HL-60/S4 (cell line): ENCODE results near the gene ZNF581.

ENCODE experiments used
- in situ Hi-C: fragments of 300-500 bp; cut with MboI; formaldehyde crosslinking; loops from 2 replicates; pipeline ENCODE4 v1.14.3; 2022; ENCODE audit warnings: low sequenced_read_pairs

ZNF581 gene

DNA sequence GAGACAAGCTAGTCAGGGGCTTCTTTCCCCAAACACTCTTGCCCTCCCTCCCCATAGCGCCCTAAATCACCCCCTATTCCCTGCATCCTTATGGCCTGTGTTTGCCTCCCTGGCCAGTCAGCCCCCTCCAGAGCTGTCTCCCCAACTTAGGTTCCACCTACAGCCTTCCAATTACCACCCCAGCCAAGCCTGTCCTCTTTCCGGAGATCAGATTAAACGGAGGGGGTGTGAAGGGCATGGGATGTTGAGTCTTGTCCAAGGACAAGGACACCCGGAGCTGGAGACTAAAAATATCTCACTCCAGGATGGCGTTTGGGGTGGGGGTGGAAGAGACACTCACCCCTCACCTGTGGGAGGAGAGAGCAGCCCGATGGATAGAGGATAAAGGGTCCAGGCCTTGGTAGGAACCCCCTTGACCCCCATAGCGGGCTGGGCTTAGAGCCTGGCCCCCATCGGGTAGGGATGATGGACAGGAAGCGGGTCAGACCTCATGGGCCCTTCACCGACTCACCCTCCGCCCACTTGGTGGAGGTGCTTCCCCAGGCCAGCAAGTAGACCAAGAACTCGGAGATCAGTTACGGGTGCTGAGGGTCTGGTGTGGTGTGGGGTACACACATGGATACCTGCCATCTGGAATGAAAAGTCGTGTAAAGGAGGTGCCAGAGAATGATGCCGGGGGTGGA is 32.0 kb upstream of the ZNF581 start:
- in situ Hi-C loops: no loop called here

GRCh38 chr19:55611983-55612645 is 31.3 kb upstream of the ZNF581 start:
- in situ Hi-C loops: no loop called here

DNA sequence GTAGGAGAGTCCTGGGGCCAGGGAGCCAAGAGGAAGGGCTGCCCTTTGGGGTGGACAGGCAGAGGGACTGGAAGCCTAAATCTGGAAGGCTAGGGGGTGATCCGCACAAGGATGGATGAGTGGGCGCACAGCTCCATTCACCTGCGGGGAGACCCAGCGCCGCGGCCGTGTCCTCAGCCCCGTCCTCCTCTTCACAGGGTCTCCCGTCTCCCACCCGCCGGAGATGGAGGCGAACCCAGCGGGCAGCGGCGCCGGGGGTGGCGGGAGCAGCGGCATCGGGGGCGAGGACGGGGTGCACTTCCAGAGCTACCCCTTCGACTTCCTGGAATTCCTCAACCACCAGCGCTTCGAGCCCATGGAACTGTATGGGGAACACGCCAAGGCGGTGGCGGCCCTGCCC is 30.1 kb upstream of the ZNF581 start:
- in situ Hi-C loops: no loop called here

GRCh38 chr19:55613930-55614710 is 29.3 kb upstream of the ZNF581 start:
- in situ Hi-C loops: no loop called here

GRCh38 chr19:55614711-55615542 is 28.5 kb upstream of the ZNF581 start:
- in situ Hi-C loops: no loop called here

DNA sequence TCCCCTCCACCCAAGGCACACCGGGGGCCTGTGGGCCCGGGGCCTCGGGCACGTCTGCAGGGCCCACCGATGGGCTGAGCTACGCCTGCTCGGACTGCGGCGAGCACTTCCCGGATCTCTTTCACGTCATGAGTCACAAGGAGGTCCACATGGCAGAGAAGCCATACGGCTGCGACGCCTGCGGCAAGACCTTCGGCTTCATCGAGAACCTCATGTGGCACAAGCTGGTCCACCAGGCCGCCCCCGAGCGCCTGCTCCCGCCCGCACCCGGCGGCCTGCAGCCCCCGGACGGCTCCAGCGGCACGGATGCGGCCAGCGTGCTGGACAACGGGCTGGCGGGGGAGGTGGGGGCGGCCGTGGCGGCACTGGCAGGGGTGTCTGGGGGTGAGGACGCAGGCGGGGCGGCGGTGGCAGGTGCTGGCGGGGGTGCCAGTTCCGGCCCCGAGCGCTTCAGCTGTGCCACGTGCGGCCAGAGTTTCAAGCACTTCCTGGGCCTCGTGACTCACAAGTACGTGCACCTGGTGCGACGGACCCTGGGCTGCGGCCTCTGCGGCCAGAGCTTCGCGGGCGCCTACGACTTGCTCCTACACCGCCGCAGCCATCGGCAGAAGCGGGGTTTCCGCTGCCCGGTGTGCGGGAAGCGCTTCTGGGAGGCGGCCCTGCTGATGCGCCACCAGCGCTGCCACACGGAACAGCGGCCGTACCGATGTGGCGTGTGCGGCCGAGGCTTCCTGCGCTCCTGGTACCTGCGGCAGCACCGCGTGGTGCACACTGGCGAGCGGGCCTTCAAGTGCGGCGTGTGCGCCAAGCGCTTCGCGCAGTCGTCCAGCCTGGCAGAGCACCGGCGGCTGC is 27.7 kb upstream of the ZNF581 start:
- in situ Hi-C loops: no loop called here

DNA sequence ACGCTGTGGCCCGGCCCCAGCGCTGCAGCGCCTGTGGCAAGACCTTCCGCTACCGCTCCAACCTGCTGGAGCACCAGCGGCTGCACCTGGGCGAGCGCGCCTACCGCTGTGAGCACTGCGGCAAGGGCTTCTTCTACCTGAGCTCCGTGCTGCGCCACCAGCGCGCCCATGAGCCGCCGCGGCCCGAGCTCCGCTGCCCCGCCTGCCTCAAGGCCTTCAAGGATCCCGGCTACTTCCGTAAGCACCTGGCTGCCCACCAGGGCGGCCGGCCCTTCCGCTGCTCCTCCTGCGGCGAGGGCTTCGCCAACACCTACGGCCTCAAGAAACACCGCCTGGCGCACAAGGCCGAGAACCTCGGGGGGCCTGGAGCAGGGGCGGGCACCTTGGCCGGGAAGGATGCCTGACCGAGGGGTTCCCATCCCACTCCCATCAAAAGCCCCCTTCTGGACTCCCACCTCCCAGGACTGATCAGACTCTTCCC is 27.0 kb upstream of the ZNF581 start:
- in situ Hi-C loops: no loop called here

- in situ Hi-C loops: no loop called here
Measured at GRCh38 chr19:55617426-55617825, 26.0 kb upstream of the ZNF581 start.

DNA sequence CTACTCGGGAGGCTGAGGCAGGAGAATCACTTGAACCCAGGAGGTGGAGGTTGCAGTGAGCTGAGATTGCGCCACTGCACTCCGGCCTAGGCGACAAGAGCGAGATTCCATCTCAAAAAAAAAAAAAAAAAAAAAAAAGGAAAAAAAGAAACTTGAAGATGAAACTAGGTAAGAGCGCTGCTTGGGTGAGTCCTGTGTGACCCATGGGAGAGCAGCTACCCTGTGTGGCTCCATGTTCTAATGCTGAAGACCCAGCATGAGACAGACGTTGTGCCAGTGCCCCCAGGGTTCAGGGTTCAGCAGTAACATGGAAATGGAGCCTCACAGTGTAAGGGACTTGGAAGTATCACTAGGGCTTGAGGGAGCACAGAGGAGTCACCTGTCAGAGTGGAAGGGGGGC is 25.0 kb upstream of the ZNF581 start:
- in situ Hi-C loops: no loop called here

DNA sequence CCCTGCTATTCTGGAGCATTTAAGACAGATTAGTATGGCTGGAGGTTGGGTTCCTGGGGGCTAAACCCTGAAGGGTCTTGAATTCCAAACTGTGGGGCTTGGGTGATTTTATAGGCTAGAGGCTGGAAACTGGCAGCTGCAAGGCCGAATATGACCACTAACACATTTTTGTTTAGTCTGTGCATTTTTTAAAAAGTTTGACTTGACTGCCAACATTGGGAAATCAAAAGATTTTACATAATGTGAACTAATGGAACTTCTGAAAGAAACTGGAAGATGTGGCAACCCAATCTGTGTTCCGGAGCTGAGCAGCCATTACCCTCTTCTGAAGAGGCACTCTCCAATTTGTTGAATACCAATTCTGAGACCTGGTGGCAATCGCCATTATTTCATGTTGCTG is 24.2 kb upstream of the ZNF581 start:
- in situ Hi-C loops: no loop called here

DNA sequence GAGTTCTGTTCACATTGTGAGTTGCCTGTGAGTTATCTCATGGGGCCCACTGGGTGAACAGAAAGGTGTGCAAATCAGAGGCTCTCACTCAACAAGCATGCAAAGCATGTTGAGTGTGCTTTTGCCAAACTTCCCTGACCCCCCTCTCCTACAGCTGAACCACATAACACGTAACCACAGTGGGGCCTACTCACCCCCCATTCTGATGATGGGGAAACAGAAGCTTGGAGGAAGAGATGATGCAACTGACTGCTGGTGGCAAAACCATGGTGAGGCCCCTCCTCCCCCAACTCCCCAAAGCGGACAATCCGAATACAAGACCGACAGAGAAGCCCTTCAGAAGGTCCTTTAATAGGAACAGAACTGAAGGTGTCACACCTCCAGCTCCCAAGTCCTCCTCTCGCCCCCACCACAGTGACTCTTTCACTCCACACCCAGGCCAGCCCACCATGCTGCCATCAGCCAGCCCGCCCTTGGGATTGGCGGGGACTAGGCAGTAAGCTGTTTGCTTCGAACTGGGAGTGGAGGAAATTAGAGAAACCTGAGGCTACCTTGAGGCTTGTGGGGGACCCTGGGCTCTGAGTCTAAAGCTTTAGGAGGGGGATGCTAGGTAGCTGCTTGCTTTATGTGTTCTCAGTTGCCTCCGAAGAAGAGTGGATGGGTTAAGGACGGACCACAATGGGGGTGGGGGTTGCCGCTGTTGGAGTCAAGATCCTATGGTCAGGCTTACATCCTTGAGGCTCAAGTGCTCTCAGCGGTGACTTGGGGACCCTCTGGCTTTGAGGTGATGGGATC is 22.8 kb upstream of the ZNF581 start:
- in situ Hi-C loops: no loop called here

- in situ Hi-C loops: no loop called here
Measured at GRCh38 chr19:55621205-55621672, 22.2 kb upstream of the ZNF581 start.

- in situ Hi-C loops: no loop called here
Measured at GRCh38 chr19:55621673-55622231, 21.7 kb upstream of the ZNF581 start.

DNA sequence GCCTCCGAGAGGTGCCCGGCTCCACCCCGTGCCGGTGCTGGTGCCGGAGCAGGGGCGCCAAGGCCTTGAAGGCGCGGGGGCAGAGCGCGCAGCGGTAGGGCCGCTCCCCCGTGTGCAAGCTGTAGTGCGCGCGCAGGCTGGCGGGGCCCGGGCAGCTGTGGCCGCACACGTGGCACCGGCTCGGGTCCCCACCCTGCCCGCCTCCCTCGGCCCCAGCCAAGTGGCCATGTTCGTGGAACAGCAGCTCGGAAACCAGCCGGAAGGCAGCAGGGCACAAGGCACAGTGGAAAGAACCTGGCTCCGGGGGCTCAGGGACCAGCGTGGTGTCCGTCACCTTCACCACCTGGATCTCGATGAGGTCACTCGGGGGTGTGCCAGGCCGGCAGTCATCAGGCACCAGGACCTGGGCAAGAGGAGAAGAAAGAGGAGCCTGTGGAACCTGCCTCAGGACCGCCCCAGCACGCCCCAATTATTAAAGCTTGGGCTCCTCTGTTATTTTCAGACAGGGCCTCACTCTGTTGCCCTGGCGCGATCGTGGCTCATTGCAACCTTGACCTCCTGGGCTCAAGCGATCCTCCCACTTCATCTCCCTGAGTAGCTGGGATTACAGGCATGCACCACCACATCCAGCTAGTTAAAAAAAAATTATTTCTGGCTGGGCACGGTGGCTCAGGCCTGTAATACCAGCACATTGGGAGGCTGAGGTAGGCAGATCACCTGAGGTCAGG is 21.0 kb upstream of the ZNF581 start:
- in situ Hi-C loops: no loop called here

- in situ Hi-C loops: no loop called here
Measured at GRCh38 chr19:55623130-55623529, 20.3 kb upstream of the ZNF581 start.

DNA sequence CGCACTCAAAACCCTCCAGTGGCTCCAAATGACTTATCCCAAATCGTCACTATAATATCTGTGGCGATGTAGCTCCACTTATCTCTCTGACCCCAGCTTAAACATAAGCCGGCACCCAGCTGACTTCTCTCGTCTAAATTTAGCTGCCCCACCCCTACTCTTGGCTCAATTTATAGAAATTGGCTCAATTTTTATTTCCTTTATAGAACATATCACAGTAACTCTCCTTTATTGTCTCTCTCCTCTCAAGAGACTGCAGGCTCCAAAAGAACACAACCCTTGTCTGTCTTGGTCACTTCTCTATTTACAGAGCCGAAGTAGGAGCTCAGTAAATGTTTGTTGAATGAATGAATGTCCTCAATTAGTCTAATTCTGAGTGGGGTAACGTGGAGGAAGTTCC is 19.9 kb upstream of the ZNF581 start:
- in situ Hi-C loops: no loop called here

- in situ Hi-C loops: loop anchor here (5.0 kb wide), 1 partner anchor 107 kb away; no protein-coding TSS in a partner anchor
Measured at GRCh38 chr19:55624109-55625003, 19.1 kb upstream of the ZNF581 start, which contains the start of gene ZNF784. ZNF784 (minus strand) TSS chr19:55624566; CDS start chr19:55624561, 5 bp downstream.
